Stimulated activated CD8-positive, alpha-beta memory T cell treated with anti-CD3 and anti-CD28 coated beads, Interleukin-2, amount 100 ng/mL, for 48 hours (primary cell): ENCODE results near the gene NPY4R.
"Not testable (repeated sequence)": the region's sequence is repeated elsewhere in the genome, so short reads cannot be mapped to it uniquely, and the experiment has no call there.

Experiments used
- DNase-seq, 2 donors: peaks; one replicate each; pipeline ENCODE4 v3.0.0-alpha.2; 2020; ENCODE audit warnings: low read depth in 2 of 2

Gene NPY4R

DNA sequence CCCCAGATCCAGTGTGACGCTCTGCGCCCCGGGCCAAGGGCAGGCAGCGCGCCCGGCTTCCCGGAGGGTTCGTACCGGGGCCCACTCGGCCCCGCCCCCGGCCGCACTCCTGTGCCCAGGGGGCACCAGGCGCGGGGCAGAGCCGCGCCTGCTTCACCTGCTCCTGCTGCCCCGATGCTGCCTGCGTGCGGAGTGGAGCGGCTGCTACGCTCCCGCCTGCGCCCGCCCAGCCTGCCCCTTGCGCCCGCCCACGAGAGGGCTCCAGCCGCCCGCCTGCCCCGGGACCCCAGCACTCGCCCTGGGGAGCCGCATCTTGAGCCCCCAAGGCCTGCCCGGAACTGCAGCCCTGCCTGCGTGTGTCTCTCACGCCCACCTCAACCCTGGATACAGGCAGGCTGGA is at the start of gene NPY4R:
Gene NPY4R (minus strand): TSS at position 194 of the 400 bp plus-strand sequence. CDS start 3,323 bp downstream, outside the sequence.
- DNase-seq, result not testable (repeated sequence)

GRCh38 chr10:46515366-46515765 is 49.6 kb upstream of the NPY4R start:
- DNase-seq, result no peak

DNA sequence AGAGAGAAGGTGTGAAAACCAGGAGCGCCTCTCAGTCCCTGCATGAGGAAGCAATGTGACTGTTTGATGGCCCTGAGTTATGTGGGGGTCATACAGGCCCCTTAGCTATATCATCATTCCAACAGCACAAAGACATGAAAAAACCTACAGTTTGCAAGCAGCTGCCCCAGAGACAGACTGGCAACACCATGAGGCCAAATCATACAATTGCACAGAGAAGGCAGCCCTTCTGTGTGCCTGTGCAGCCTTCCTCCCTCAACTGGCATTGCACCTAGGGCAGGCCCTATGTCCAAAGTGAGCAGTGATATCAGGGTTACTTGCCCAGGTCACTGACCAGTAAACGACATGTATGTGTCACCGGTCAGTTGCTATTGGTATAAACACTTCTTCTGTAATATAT is 49.1 kb upstream of the NPY4R start:
- no peak for DNase-seq

- no peak for DNase-seq
Observed at GRCh38 chr10:46514431-46514861, 48.7 kb upstream of the NPY4R start.

GRCh38 chr10:46513333-46513732 is 47.6 kb upstream of the NPY4R start:
- not testable (repeated sequence) for DNase-seq

DNA sequence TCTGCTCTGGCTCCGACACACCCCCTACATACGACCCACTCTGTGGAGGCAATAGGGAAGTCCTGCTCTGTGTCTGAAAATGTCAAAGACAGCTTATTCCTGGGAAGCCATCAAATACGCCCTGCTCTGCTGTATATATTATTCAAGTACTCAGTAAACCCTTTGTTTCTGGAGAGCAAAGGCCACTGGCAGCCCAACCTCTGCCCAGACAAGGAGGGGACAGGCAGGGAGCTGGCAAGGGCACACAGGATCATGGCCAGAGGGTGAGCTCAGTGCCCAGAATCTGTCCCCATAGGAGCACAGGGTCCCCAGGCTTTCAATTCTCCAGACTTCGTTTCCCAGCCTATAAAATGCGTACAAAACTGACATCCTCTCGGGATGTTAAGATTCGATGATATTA is 47.0 kb upstream of the NPY4R start:
- DNase-seq, result not testable (repeated sequence)

DNA sequence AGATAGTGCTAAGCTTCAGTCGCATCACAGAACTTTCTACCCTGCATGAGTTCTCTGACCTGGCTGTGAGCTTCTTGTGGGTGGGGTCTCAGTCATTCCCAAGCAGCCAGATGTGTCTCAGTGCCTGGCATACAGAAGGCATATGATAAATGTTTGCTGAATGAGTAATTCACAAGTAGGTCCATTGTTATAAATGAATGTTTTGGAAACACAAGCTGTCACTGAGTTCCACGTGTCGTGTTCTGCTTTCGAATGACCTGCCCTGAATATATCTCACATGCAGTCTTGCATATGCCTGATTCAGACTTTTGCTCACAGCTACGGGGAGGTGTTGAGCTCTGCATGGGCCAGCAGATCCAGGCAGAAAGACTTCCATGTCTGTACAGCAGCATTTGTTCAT is 46.2 kb upstream of the NPY4R start:
- DNase-seq, result not testable (repeated sequence)

DNA sequence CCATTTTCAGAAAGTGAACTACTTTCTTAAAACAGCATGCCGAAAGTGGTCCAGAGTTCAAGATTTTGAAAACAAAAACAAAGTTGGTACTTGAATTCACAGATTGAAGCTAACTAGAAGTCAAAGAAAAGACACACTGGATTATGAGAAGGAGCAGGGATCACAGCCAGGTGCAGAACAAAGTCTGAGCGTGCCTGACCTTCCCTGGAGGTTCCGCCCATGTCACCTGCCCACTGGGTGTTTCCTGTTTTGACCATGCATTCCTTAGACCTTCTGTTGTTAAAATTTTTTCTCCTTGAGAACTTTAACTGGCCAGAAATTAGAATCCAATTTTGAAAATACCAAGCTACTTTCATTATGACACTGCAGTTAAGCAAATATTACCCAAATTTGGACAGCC is 34.2 kb upstream of the NPY4R start:
- not testable (repeated sequence) for DNase-seq

DNA sequence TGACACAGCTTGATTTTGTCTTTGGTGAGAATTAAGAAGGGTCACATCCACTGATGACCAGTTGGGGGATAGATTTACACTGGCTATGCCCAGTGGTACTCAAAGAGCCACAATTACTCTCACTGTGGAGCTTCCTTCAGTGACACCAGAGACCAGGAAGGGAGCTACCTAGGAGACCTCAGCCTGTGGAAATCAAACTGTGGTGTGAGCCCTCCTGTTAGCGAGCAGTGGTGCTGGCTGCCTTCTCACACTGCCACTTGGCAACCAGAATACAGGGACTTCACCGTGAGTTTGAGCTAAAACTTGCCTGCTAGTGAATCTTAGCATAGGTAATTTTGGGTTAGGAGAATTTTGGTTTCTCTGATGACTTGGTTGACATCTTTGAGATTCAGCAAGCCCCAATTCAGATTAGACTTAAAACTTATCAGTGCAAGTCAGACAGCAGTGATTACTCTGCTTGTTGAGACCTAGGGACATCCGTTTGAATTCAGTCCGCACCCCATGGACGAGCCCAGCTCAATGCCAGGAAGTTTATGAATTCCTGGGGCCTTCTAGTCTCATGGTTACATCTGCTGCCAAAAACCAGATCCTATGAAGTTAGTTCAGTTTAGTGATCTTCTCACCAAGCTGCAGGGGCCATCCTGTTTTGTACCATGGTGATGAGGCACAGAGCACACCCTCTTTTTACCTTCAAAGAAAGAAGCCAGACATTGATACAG is 33.4 kb upstream of the NPY4R start:
- not testable (repeated sequence) for DNase-seq

DNA sequence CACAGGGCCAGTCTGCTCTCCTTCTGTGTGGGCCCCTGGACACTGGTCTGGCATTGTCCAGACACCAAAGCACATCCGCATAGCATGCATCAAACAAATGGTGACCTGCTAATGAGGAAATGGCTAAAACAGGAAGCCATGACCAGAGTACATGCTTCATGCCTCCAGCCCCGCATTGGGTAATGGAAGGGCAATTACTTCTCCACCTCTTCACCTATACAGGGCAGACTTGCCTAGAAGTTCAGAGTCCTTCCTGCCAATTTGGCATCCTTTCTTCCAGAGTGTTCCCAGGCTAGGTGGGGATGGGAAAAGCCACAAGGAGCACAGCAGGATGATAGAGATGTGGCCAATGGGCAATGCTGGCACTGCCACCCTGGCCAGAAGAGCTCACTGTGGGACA is 32.1 kb upstream of the NPY4R start:
- DNase-seq, result not testable (repeated sequence)

DNA sequence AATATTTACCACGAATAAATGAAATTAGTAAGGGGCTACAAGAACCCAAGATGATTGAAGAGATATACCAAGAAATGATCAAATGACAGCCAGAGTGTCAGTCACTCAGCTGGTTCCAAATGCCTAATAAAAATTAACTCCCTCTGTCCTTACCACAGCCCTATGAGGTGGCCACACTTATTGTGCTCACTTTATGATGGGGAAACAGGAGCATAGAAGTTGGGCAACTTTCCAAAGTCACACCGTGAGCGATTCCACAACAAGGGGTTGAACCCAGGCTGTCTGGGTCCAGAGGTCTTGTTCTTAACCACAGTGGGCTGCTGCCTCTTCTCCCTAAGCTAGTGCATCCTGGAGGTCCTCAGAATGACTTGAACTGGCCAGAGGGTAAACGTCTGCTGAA is 31.6 kb upstream of the NPY4R start:
- not testable (repeated sequence) for DNase-seq

- not testable (repeated sequence) for DNase-seq
Observed at GRCh38 chr10:46491364-46492114, 25.8 kb upstream of the NPY4R start.

GRCh38 chr10:46490285-46490684 is 24.5 kb upstream of the NPY4R start:
- DNase-seq, result not testable (repeated sequence)

DNA sequence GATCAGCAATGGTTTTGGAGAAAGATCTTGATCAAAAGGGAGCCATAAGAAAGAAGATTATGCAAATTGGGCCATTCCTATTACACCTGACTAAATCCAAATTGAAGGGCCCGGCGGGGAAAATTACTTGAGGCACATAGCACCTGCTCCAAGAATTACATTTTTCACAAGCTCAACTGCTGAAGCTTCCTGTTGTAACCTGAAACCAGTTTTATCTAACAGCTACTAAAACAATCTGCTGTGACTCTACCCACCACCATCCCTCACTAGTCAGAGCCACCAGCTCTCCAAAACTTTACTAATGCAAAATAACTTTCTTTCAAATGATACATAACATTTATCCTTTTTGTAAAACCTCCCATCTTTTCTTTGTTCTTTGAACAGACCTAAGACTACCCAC is 20.7 kb upstream of the NPY4R start:
- not testable (repeated sequence) for DNase-seq

GRCh38 chr10:46474746-46475320 is 9.1 kb upstream of the NPY4R start:
- not testable (repeated sequence) for DNase-seq

GRCh38 chr10:46473758-46474157 is 8.0 kb upstream of the NPY4R start:
- DNase-seq, result not testable (repeated sequence)

GRCh38 chr10:46470134-46470533 is 4.4 kb upstream of the NPY4R start:
- DNase-seq, result not testable (repeated sequence)

DNA sequence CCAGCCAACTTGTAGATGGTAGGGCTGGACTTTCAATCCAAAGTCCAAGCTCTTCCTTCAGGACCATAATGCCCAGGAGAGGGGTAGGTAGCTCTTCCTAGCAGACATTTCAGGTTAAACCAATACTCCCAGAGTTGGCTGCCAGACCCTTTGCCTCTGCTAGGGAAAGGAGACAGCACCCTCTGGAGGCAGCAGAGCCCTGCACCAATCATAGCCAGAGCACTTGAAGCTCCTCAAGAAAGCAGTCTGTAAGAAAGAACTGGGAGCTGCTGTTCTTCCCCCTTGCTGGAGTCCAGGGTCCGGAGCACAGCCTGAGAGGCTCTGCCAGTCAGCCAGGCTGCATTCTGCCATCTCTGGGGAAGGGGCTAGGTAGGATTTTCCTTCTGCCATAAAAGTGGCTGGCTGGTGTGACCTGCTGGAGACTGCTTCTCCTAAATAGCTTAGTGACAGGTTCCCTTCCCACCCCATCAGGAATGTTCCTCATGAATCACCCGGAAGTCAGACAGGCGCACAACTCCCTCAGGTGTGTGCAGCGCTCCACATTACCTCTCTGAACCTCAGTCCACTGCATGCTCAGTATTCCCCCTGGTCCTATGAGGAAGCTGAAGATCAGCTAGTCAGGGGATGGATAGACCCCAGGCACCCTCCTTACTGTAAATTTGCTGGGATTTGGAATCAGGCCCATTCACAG is 2.5 kb upstream of the NPY4R start:
- not testable (repeated sequence) for DNase-seq

DNA sequence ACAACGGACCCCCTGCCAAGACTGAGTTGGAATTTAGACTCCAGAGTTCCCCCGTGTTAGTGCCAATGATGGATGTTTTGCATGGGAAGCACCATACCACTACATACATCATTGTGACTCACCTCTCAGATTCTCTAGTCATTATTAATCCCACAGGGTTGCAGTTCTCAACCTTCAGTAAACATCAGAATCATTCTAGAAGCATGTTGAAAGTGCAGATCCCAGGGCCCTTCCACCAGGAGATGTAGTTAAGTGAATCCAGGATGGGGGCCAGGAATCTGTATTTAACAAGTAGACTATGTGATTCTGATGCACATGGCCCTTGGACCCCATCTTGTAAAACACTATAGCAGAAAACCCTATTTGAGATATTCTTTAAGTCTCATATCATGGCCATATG is 2.1 kb downstream of the NPY4R start:
- DNase-seq, result not testable (repeated sequence)

DNA sequence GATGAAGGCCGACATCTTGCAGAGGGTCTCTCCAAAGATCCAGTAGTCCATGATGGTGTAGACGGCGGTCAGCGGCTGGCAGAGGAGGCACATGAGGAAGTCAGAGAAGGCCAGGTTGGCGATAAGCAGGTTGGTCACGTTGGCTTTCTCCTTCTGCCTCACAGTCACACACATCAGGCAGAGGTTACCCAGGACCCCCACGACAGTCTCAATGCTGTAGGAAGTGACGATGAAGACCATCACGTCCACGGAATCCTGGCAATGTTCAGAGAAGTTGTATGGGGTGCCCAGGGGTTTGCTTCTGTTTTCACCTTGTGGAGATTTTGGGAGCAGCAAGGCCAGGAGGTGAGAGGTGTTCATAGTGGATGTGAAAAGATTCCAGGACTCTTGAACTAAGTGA is 3.5 kb downstream of the NPY4R start:
- DNase-seq, result not testable (repeated sequence)

- not testable (repeated sequence) for DNase-seq
Observed at GRCh38 chr10:46459579-46459978, 6.2 kb downstream of the NPY4R start.

DNA sequence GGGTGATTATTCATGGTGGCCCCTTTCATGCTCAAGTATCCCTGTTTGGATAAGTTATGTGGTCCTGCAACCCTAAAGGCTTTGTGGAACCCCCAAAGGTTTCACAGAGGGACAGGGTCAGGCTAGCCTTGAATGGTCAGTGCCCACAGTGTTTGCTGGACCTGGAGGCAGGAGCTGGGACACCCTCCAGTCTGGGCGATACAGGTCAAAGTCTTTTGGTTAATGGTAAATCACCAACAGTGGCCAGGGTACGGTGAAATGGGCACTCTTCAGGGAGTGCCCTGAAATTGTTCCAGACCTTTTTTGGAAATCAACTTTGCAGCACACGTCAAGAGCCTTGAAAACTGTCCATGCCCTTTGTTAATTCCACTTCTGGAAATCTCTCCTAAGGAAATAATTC is 8.7 kb downstream of the NPY4R start:
- not testable (repeated sequence) for DNase-seq
